Gastroesophageal sphincter (tissue), 4 donors: ENCODE results near the gene FYN. TPM values are rescaled to one million over a fixed set of nuclear protein-coding genes. Genes with fewer than 3 reads are reported as not detected.

ENCODE experiments used
- ATAC-seq: fragments of 150-250 bp; one replicate; pipeline ENCODE4 v1.9.1; 2016; ENCODE audit warnings: mild to moderate bottlenecking, moderate library complexity
- H3K27ac ChIP-seq, 4 donors: fragments of 200-600 bp; sonication (generic) in 3 of 4; 1 replicate in 3 of 4; 2 replicates in 1 of 4; pipeline ENCODE4 v1.5.1; 2016 to 2019
- H3K27me3 ChIP-seq: fragments of 200-600 bp; sonication (generic); one replicate; pipeline ENCODE4 v1.5.1; 2019
- H3K36me3 ChIP-seq, 2 donors: fragments of 200-600 bp; sonication (generic); one replicate each; pipeline ENCODE4 v1.5.1; 2019; ENCODE audit warnings: control low read depth in 1 of 2
- H3K4me1 ChIP-seq, 3 donors: fragments of 200-600 bp; sonication (generic); 1 replicate in 2 of 3; 2 replicates in 1 of 3; pipeline ENCODE4 v1.5.1; 2016 to 2019; ENCODE audit warnings: control low read depth in 2 of 3
- H3K4me3 ChIP-seq, 2 donors: fragments of 200-600 bp; sonication (generic); one replicate each; pipeline ENCODE4 v1.5.1; 2019; ENCODE audit warnings: mild to moderate bottlenecking in 1 of 2, moderate library complexity in 1 of 2
- H3K9me3 ChIP-seq, 3 donors: fragments of 200-600 bp; sonication (generic); one replicate each; pipeline ENCODE4 v1.5.1; 2017 to 2019; ENCODE audit warnings: control low read depth in 2 of 3
- CTCF ChIP-seq, 4 experiments: fragments of 200-600 bp in 2 of 4; fragments of 450-650 bp in 2 of 4; sonication (generic) in 1 of 4; IDR thresholded peaks; one replicate each; pipeline ENCODE4 v1.5.1; 2017 to 2019; ENCODE audit warnings: antibody characterized with exemption in 4 of 4, mild to moderate bottlenecking in 2 of 4, moderate library complexity in 2 of 4
- EP300 ChIP-seq: sonication (generic); formaldehyde crosslinking; IDR thresholded peaks from one replicate; pipeline ENCODE4 v1.6.1; 2017; ENCODE audit warnings: antibody characterized with exemption, mild to moderate bottlenecking
- POLR2A ChIP-seq, 2 donors: fragments of 450-650 bp; IDR thresholded peaks; one replicate each; pipeline ENCODE4 v1.6.1; 2017; ENCODE audit warnings: antibody characterized with exemption in 2 of 2, mild to moderate bottlenecking in 2 of 2, moderate library complexity in 1 of 2
- POLR2AphosphoS5 ChIP-seq: sonication (generic); formaldehyde crosslinking; IDR thresholded peaks from one replicate; pipeline ENCODE4 v1.6.1; 2017; ENCODE audit warnings: antibody characterized with exemption
- WGBS, 2 donors: methylation state at CpG; one replicate each; pipeline ENCODE4 v1.1.5; 2018; ENCODE audit warnings: low coverage in 1 of 2; 5-methylcytosine and 5-hydroxymethylcytosine counted together
- total RNA-seq, 4 donors: library from RNA; depleted of rRNA; stranded (reverse); fragments of >200 nt; gene quantifications; one replicate each; pipeline ENCODE4 v1.1.0, GENCODE V29; 2016

The FYN gene
- total RNA-seq, 4 donors from 2014 or later, result 58.6 to 101 (median 69.9) TPM

- WGBS, 2 donors, result 93 to 96% methylated on average over 3 to 7 of the region's 7 CpGs
- no peak for ATAC-seq
- no peaks in the 10 kb centered on the region for H3K27me3 ChIP-seq
- no peaks in the 10 kb centered on the region for H3K36me3 ChIP-seq
- H3K27ac ChIP-seq, result no peak overlapping the region
- no peaks in the 10 kb centered on the region for H3K9me3 ChIP-seq
- peaks cover 0 to 19% (median 5%) of the 10 kb centered on the region in 3 donors for H3K4me1 ChIP-seq
- no peak for TF ChIP-seq EP300
- no peak for TF ChIP-seq CTCF (IDR thresholded peaks at IDR 0.05)
- TF ChIP-seq POLR2A (IDR thresholded peaks at IDR 0.05), result no peak
- TF ChIP-seq POLR2AphosphoS5, result no peak
- no peak overlapping the region for H3K4me3 ChIP-seq
Observed at GRCh38 chr6:111750153-111750552, 123.1 kb downstream of the FYN start.

GRCh38 chr6:111748231-111748647 is 125.0 kb downstream of the FYN start:
- peaks cover 0 to 38% (median 5%) of the 10 kb centered on the region in 3 donors for H3K4me1 ChIP-seq
- 68 to 76% methylated on average over 3 of the region's 3 CpGs for WGBS, 2 donors
- ATAC-seq, result no peak
- H3K27me3 ChIP-seq, result no peaks in the 10 kb centered on the region
- H3K27ac ChIP-seq, result no peak overlapping the region
- H3K36me3 ChIP-seq, result no peaks in the 10 kb centered on the region
- H3K4me3 ChIP-seq, result no peak overlapping the region
- TF ChIP-seq POLR2AphosphoS5, result no peak
- TF ChIP-seq CTCF (IDR thresholded peaks at IDR 0.05), result no peak
- TF ChIP-seq POLR2A (IDR thresholded peaks at IDR 0.05), result no peak
- TF ChIP-seq EP300, result no peak
- no peaks in the 10 kb centered on the region for H3K9me3 ChIP-seq

GRCh38 chr6:111747829-111748228 is 125.4 kb downstream of the FYN start:
- WGBS, 2 donors, result 60 to 64% methylated on average over 5 of the region's 5 CpGs
- Histone ChIP-seq H3K27me3 (no peaks in the 10 kb centered on the region), H3K36me3 (no peaks in the 10 kb centered on the region), H3K27ac (peak overlapping the region in 1 of 4 donors; percentile 13), H3K4me1 (peaks cover 0 to 41% (median 5%) of the 10 kb centered on the region in 3 donors), H3K9me3 (no peaks in the 10 kb centered on the region), H3K4me3 (no peak overlapping the region)
- ATAC-seq, result no peak
- TF ChIP-seq EP300 (no peak), POLR2A (IDR thresholded peaks at IDR 0.05) (no peak), POLR2AphosphoS5 (no peak), CTCF (IDR thresholded peaks at IDR 0.05) (no peak)

- peaks cover 0 to 41% (median 5%) of the 10 kb centered on the region in 3 donors for H3K4me1 ChIP-seq
- H3K36me3 ChIP-seq, result no peaks in the 10 kb centered on the region
- peak overlapping the region in 1 of 4 donors; percentile 13 for H3K27ac ChIP-seq
- no peaks in the 10 kb centered on the region for H3K27me3 ChIP-seq
- ATAC-seq, result no peak
- WGBS, 2 donors, result 61 to 71% methylated on average over 5 to 6 of the region's 6 CpGs
- TF ChIP-seq POLR2A (IDR thresholded peaks at IDR 0.05) (no peak), CTCF (IDR thresholded peaks at IDR 0.05) (no peak), POLR2AphosphoS5 (no peak), EP300 (no peak)
- H3K9me3 ChIP-seq, result no peaks in the 10 kb centered on the region
- H3K4me3 ChIP-seq, result no peak overlapping the region
Observed at GRCh38 chr6:111747396-111747795, 125.9 kb downstream of the FYN start.

- no peak for TF ChIP-seq EP300
- Histone ChIP-seq H3K4me3 (no peak overlapping the region), H3K9me3 (no peaks in the 10 kb centered on the region), H3K27me3 (no peaks in the 10 kb centered on the region), H3K36me3 (no peaks in the 10 kb centered on the region), H3K27ac (peak overlapping the region in 1 of 4 donors; percentile 13), H3K4me1 (peaks cover 0 to 41% (median 5%) of the 10 kb centered on the region in 3 donors)
- ATAC-seq, result no peak
Observed at GRCh38 chr6:111746983-111747382, 126.3 kb downstream of the FYN start.

- 88 to 91% methylated on average over 1 of the region's 1 CpG for WGBS, 2 donors
- H3K9me3 ChIP-seq, result no peaks in the 10 kb centered on the region
- peaks cover 0 to 41% (median 5%) of the 10 kb centered on the region in 3 donors for H3K4me1 ChIP-seq
- no peaks in the 10 kb centered on the region for H3K36me3 ChIP-seq
- TF ChIP-seq EP300, result no peak
- TF ChIP-seq CTCF (IDR thresholded peaks at IDR 0.05), result no peak
- no peak for TF ChIP-seq POLR2AphosphoS5
- no peak for TF ChIP-seq POLR2A (IDR thresholded peaks at IDR 0.05)
- H3K27ac ChIP-seq, result no peak overlapping the region
- ATAC-seq, result no peak
- no peaks in the 10 kb centered on the region for H3K27me3 ChIP-seq
- H3K4me3 ChIP-seq, result no peak overlapping the region
Observed at GRCh38 chr6:111745636-111746035, 127.6 kb downstream of the FYN start.
